Fibroblast of lung (primary cell): Measurements from ENCODE around the gene CCL13.

Source experiments
- CTCF ChIP-seq, 2 donors: IDR thresholded peaks in 1 of 2; conservative IDR thresholded peaks in 1 of 2; 1 replicate in 1 of 2; 2 replicates in 1 of 2; pipeline ENCODE4 v1.5.1; 2011 to 2012; ENCODE audit warnings: low read length in 2 of 2, control low read depth in 1 of 2, inconsistent platforms in 1 of 2, low read depth in 1 of 2, mild to moderate bottlenecking in 1 of 2
- EZH2 ChIP-seq: IDR thresholded peaks from 2 replicates; pipeline ENCODE4 v1.5.1; 2012; ENCODE audit warnings: low read length, control low read depth, mild to moderate bottlenecking; ENCODE audit errors: missing control alignments

- TF ChIP-seq CTCF (conservative IDR thresholded peaks at IDR 0.05 in 1 of 2, IDR thresholded peaks at IDR 0.05 in 1 of 2; ENCODE audit: low read depth in 1 of 2, low read length in 2 of 2) (no peak), EZH2 (no peak)
Measured at GRCh38 chr17:34366529-34367107, 10.3 kb downstream of the CCL13 start.
